HG02885 (cell line): ENCODE results near the gene MYL9.
"Not testable (repeated sequence)": the region's sequence is repeated elsewhere in the genome, so short reads cannot be mapped to it uniquely, and the experiment has no call there.

Experiments used
- ATAC-seq: cut with Tn5 transposase; IDR thresholded peaks from one replicate; pipeline ENCODE4 v1.9.1; 2021; ENCODE audit warnings: mild to moderate bottlenecking; ENCODE audit not compliant: unreplicated experiment, poor library complexity

Gene MYL9

GRCh38 chr20:36548006-36548315 lies 6.6 kb downstream of the MYL9 start:
- no peak for ATAC-seq

GRCh38 chr20:36548704-36549627 lies 7.6 kb downstream of the MYL9 start:
- ATAC-seq: no peak

GRCh38 chr20:36549628-36549941 lies 8.3 kb downstream of the MYL9 start:
- no peak for ATAC-seq

GRCh38 chr20:36549942-36550789 lies 8.8 kb downstream of the MYL9 start:
- ATAC-seq: no peak

GRCh38 chr20:36550790-36551299 lies 9.5 kb downstream of the MYL9 start:
- ATAC-seq: no peak

GRCh38 chr20:36555248-36555647 lies 13.9 kb downstream of the MYL9 start:
- no peak for ATAC-seq

GRCh38 chr20:36562724-36563123 lies 21.4 kb downstream of the MYL9 start:
- no peak for ATAC-seq

- ATAC-seq: no peak
These were observed 22.1 kb downstream of the MYL9 start for GRCh38 chr20:36563374-36563773.

- ATAC-seq: not testable (repeated sequence)
These were observed 22.9 kb downstream of the MYL9 start for GRCh38 chr20:36564078-36564725.

GRCh38 chr20:36564726-36565121 lies 23.4 kb downstream of the MYL9 start:
- not testable (repeated sequence) for ATAC-seq

GRCh38 chr20:36565520-36565919 lies 24.2 kb downstream of the MYL9 start:
- ATAC-seq: no peak

- ATAC-seq: no peak
These were observed 28.6 kb downstream of the MYL9 start for GRCh38 chr20:36569847-36570429.

- no peak for ATAC-seq
These were observed 30.5 kb downstream of the MYL9 start for GRCh38 chr20:36571564-36572504.

GRCh38 chr20:36572701-36573102 lies 31.4 kb downstream of the MYL9 start:
- peak; percentile 21 for ATAC-seq

GRCh38 chr20:36573103-36573797 lies 31.9 kb downstream of the MYL9 start, which contains the start of gene TGIF2:
Gene TGIF2, plus strand, starts transcription at chr20:36573597. Its CDS starts 5,178 bp downstream, at chr20:36578775.
- ATAC-seq: peak; percentile 79

- ATAC-seq: no peak
These were observed 32.6 kb downstream of the MYL9 start for GRCh38 chr20:36573798-36574365.

- no peak for ATAC-seq
These were observed 33.2 kb downstream of the MYL9 start for GRCh38 chr20:36574366-36575135.

GRCh38 chr20:36576081-36576445 lies 34.7 kb downstream of the MYL9 start:
- ATAC-seq: no peak
